Esophagus muscularis mucosa (tissue), 4 donors: ENCODE results near the gene SLC39A8. TPM values are rescaled to one million over a fixed set of nuclear protein-coding genes. Genes with fewer than 3 reads are reported as not detected.

Experiments used
- DNase-seq: peaks from one replicate; pipeline ENCODE4 v3.0.0-alpha.2; 2017; ENCODE audit errors: extremely low spot score
- H3K27ac ChIP-seq, 4 donors: fragments of 200-600 bp; sonication (generic); replicated peaks in 1 of 4; 1 replicate in 3 of 4; 2 replicates in 1 of 4; pipeline ENCODE4 v1.5.1; 2016 to 2019; ENCODE audit warnings: mild to moderate bottlenecking in 1 of 4
- H3K27me3 ChIP-seq, 4 donors: fragments of 200-600 bp; sonication (generic); one replicate each; pipeline versions ENCODE4 v1.5.1 to v1.6.0; 2016 to 2019
- H3K36me3 ChIP-seq, 4 donors: fragments of 200-600 bp; sonication (generic); one replicate each; pipeline ENCODE4 v1.5.1; 2016 to 2019
- H3K4me1 ChIP-seq, 4 donors: fragments of 200-600 bp; sonication (generic); one replicate each; pipeline ENCODE4 v1.5.1; 2016 to 2019
- H3K4me3 ChIP-seq, 4 donors: fragments of 200-600 bp; sonication (generic); 1 replicate in 2 of 4; 2 replicates in 2 of 4; pipeline ENCODE4 v1.5.1; 2016 to 2019; ENCODE audit warnings: mild to moderate bottlenecking in 4 of 4, moderate library complexity in 1 of 4
- H3K9me3 ChIP-seq, 4 donors: fragments of 200-600 bp; sonication (generic); 1 replicate in 3 of 4; 2 replicates in 1 of 4; pipeline ENCODE4 v1.5.1; 2016 to 2019
- CTCF ChIP-seq, 3 experiments: fragments of 200-600 bp in 2 of 3; fragments of 450-650 bp in 1 of 3; sonication (generic) in 2 of 3; IDR thresholded peaks; one replicate each; pipeline ENCODE4 v1.5.1; 2017 to 2019; ENCODE audit warnings: antibody characterized with exemption in 3 of 3, mild to moderate bottlenecking in 2 of 3, moderate library complexity in 1 of 3
- EP300 ChIP-seq: sonication (generic); formaldehyde crosslinking; IDR thresholded peaks from one replicate; pipeline ENCODE4 v1.6.1; 2017; ENCODE audit warnings: antibody characterized with exemption
- POLR2A ChIP-seq: fragments of 450-650 bp; IDR thresholded peaks from one replicate; pipeline ENCODE4 v1.6.1; 2017; ENCODE audit warnings: antibody characterized with exemption, moderate library complexity, mild to moderate bottlenecking, low read depth
- POLR2AphosphoS5 ChIP-seq, 2 donors: sonication (generic); formaldehyde crosslinking; IDR thresholded peaks; one replicate each; pipeline ENCODE4 v1.6.1; 2017; ENCODE audit warnings: antibody characterized with exemption in 2 of 2
- WGBS: methylation state at CpG from one replicate; pipeline ENCODE4 v1.1.5; 2018; 5-methylcytosine and 5-hydroxymethylcytosine counted together
- intact Hi-C: fragments of 100-400 bp; cut with DNase I; formaldehyde crosslinking; loops from one replicate; pipeline ENCODE4 v1.15.1; 2023
- total RNA-seq, 4 donors: library from RNA; depleted of rRNA; stranded (reverse); fragments of >200 nt; gene quantifications; one replicate each; pipeline versions ENCODE4 v1.1.0 to v1.2.1, GENCODE V29; 2016

SLC39A8 gene
- total RNA-seq, 4 donors from 2014 or later, result 4.0 to 6.6 (median 6.0) TPM

GRCh38 chr4:102341201-102341600 lies 4.1 kb downstream of the SLC39A8 start:
- no peak overlapping the region for H3K27ac ChIP-seq
- DNase-seq, result no peak
- no peaks in the 10 kb centered on the region for H3K9me3 ChIP-seq
- no peaks in the 10 kb centered on the region for H3K36me3 ChIP-seq
- H3K27me3 ChIP-seq, result no peaks in the 10 kb centered on the region
- peaks cover 7 to 18% (median 12%) of the 10 kb centered on the region in 4 donors for H3K4me1 ChIP-seq
- H3K4me3 ChIP-seq, result no peak overlapping the region
- TF ChIP-seq POLR2A (no peak), CTCF (IDR thresholded peaks at IDR 0.05) (no peak), EP300 (no peak), POLR2AphosphoS5 (IDR thresholded peaks at IDR 0.05) (no peak)
- intact Hi-C loops, result loop anchor here (5.0 to 10.0 kb wide), 3 partner anchors 91 to 754 kb away; partner anchors contain the start of genes BDH2 and NFKB1

DNA sequence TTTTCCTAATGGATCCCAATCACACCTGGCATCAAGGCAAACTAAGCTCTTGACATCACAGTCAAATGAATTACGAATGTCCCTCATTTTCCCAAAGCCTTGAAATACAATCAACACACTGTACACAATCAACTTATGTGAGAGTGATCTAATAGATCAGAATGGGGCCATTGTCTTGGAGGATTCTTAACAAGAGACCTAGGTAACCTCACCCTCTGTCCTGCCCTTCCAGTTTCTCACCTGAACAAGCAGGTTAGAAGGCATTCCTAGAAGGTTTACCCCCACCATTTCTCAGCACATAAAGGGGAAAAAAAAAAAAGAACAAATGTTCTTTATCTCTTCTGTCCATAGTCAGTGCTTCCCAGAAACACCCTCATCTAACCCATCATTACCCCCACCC lies 6.3 kb downstream of the SLC39A8 start:
- WGBS, result 94% methylated on average over 1 of the region's 1 CpG
- no peak for DNase-seq
- Histone ChIP-seq H3K36me3 (no peaks in the 10 kb centered on the region), H3K27me3 (no peaks in the 10 kb centered on the region), H3K27ac (no peak overlapping the region), H3K4me1 (peaks cover 3 to 11% (median 5%) of the 10 kb centered on the region in 4 donors), H3K9me3 (no peaks in the 10 kb centered on the region), H3K4me3 (no peak overlapping the region)
- no peak for TF ChIP-seq CTCF (IDR thresholded peaks at IDR 0.05)
- intact Hi-C loops, result no loop called here

- no peaks in the 10 kb centered on the region for H3K27me3 ChIP-seq
- 93% methylated on average over 8 of the region's 8 CpGs for WGBS
- DNase-seq, result no peak
- no peaks in the 10 kb centered on the region for H3K9me3 ChIP-seq
- no peak overlapping the region for H3K27ac ChIP-seq
- TF ChIP-seq EP300 (no peak), CTCF (IDR thresholded peaks at IDR 0.05) (no peak), POLR2A (no peak), POLR2AphosphoS5 (IDR thresholded peaks at IDR 0.05) (no peak)
- no peak overlapping the region for H3K4me3 ChIP-seq
- no peaks in the 10 kb centered on the region for H3K36me3 ChIP-seq
- intact Hi-C loops, result no loop called here
- peaks cover 0 to 4% (median 0%) of the 10 kb centered on the region in 4 donors for H3K4me1 ChIP-seq
Measured at GRCh38 chr4:102338405-102338804, 6.9 kb downstream of the SLC39A8 start.

DNA sequence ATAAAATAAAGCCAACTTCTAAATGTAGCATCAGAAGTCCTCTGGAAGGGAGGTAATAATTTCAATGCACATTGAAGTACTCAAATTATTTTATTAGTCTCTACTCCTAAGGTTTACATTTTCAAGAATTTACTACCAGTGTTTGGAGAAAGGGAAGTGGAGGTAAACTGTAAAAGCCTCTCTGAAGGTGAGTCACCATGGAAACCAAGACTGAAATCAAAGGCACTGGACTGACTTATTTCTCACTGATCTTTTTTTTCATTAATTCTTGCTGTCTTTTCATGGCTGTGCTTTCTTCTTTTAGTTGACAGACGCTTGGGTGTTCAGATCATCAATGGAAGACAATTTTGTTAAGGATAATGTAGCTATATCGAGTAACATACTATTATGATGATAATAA lies 9.7 kb downstream of the SLC39A8 start:
- H3K36me3 ChIP-seq, result no peaks in the 10 kb centered on the region
- TF ChIP-seq POLR2A, result no peak
- no peak for TF ChIP-seq CTCF (IDR thresholded peaks at IDR 0.05)
- TF ChIP-seq POLR2AphosphoS5 (IDR thresholded peaks at IDR 0.05), result no peak
- no peak for TF ChIP-seq EP300
- no peaks in the 10 kb centered on the region for H3K27me3 ChIP-seq
- WGBS, result 98% methylated on average over 2 of the region's 2 CpGs
- H3K4me1 ChIP-seq, result no peaks in the 10 kb centered on the region
- DNase-seq, result no peak
- H3K9me3 ChIP-seq, result no peaks in the 10 kb centered on the region
- no peak overlapping the region for H3K27ac ChIP-seq
- intact Hi-C loops, result no loop called here
- no peak overlapping the region for H3K4me3 ChIP-seq

GRCh38 chr4:102334624-102335023 lies 10.7 kb downstream of the SLC39A8 start:
- no peak for DNase-seq
- Histone ChIP-seq H3K27ac (no peak overlapping the region), H3K27me3 (no peaks in the 10 kb centered on the region), H3K4me1 (no peaks in the 10 kb centered on the region), H3K9me3 (no peaks in the 10 kb centered on the region), H3K4me3 (no peak overlapping the region), H3K36me3 (no peaks in the 10 kb centered on the region)
- TF ChIP-seq POLR2AphosphoS5 (IDR thresholded peaks at IDR 0.05) (no peak), POLR2A (no peak), CTCF (IDR thresholded peaks at IDR 0.05) (no peak), EP300 (no peak)
- intact Hi-C loops, result no loop called here
- WGBS, result 91% methylated on average over 2 of the region's 2 CpGs
